B cell (primary cell): ENCODE results near the gene POLN. TPM values are rescaled to one million over a fixed set of nuclear protein-coding genes. Genes with fewer than 3 reads are reported as not detected.

Experiments used
- ATAC-seq: fragments of 200-7000 bp; cut with Tn5 transposase; one replicate; pipeline ENCODE4 v1.10.0; 2021; ENCODE audit warnings: low read depth, mild to moderate bottlenecking, moderate number of reproducible peaks, moderate library complexity
- CTCF ChIA-PET: fragments of 350-600 bp; sonication (Branson Sonifier 250); formaldehyde crosslinking; loops from one replicate; lab custom pipeline; 2021; ENCODE audit warnings: antibody characterized with exemption, inconsistent platforms; lab: Charles Lee
- POLR2A ChIA-PET: fragments of 350-600 bp; sonication (Branson Sonifier 250); formaldehyde crosslinking; loops from one replicate; lab custom pipeline; 2021; ENCODE audit warnings: antibody characterized with exemption; lab: Charles Lee
- DNase-seq: peaks from one replicate; pipeline ENCODE4 v3.0.0; 2013
- H2AFZ ChIP-seq: 2 replicates; pipeline ENCODE4 v1.6.1; 2012; ENCODE audit warnings: mild to moderate bottlenecking, low read depth, low read length; ENCODE audit not compliant: insufficient read depth, poor library complexity, severe bottlenecking
- H3K27ac ChIP-seq, 2 donors: 1 replicate in 1 of 2; 2 replicates in 1 of 2; pipeline ENCODE4 v1.5.1; 2012 to 2013; ENCODE audit warnings: low read length in 2 of 2, mild to moderate bottlenecking in 2 of 2, moderate library complexity in 1 of 2
- H3K27me3 ChIP-seq, 4 experiments: fragments of 200-600 bp in 1 of 4; sonication (generic) in 1 of 4; replicated peaks in 1 of 4; 1 replicate in 2 of 4; 2 replicates in 2 of 4; pipeline versions ENCODE4 v1.6.1 to v1.7.0; 2013 to 2016; ENCODE audit warnings: low read length in 3 of 4, mild to moderate bottlenecking in 2 of 4, mixed read lengths in 1 of 4, moderate library complexity in 1 of 4; ENCODE audit not compliant: insufficient read depth in 4 of 4, control insufficient read depth in 3 of 4; ENCODE audit errors: control extremely low read depth in 1 of 4
- H3K36me3 ChIP-seq, 2 experiments: replicated peaks in 1 of 2; 1 replicate in 1 of 2; 2 replicates in 1 of 2; pipeline versions ENCODE4 v1.6.1 to v1.7.1; 2013; ENCODE audit warnings: low read length in 1 of 2; ENCODE audit not compliant: insufficient read depth in 2 of 2, control insufficient read depth in 1 of 2; ENCODE audit errors: control extremely low read depth in 1 of 2, extremely low read depth in 1 of 2
- H3K4me1 ChIP-seq, 2 donors: fragments of 200-600 bp in 1 of 2; sonication (generic) in 1 of 2; 1 replicate in 1 of 2; 2 replicates in 1 of 2; pipeline versions ENCODE4 v1.5.1 to v1.6.1; 2013 to 2017; ENCODE audit warnings: low read length in 2 of 2; ENCODE audit not compliant: control insufficient read depth in 2 of 2, insufficient read depth in 2 of 2
- H3K4me2 ChIP-seq: replicated peaks from 2 replicates; pipeline ENCODE3; 2012; ENCODE audit warnings: mild to moderate bottlenecking, low read depth, low read length; ENCODE audit not compliant: poor library complexity, severe bottlenecking
- H3K4me3 ChIP-seq, 5 experiments: fragments of 200-600 bp in 1 of 5; sonication (generic) in 1 of 5; 1 replicate in 3 of 5; 2 replicates in 2 of 5; pipeline versions ENCODE4 v1.5.1 to v1.7.0; 2011 to 2016; ENCODE audit warnings: low read length in 4 of 5, mild to moderate bottlenecking in 4 of 5, low read depth in 2 of 5, control low read depth in 1 of 5, moderate library complexity in 1 of 5; ENCODE audit not compliant: insufficient read depth in 1 of 5; ENCODE audit errors: control extremely low read depth in 1 of 5, extremely low read depth in 1 of 5
- H3K79me2 ChIP-seq: fragments of 200-600 bp; sonication (generic); one replicate; pipeline ENCODE4 v1.6.0; 2016; ENCODE audit warnings: low read length; ENCODE audit not compliant: control insufficient read depth, insufficient read depth
- H3K9ac ChIP-seq: fragments of 200-600 bp; sonication (generic); 2 replicates; pipeline ENCODE4 v1.6.1; 2017; ENCODE audit warnings: mild to moderate bottlenecking, low read length, moderate library complexity
- H3K9me3 ChIP-seq, 3 donors: one replicate each; pipeline versions ENCODE4 v1.6.1 to v1.7.1; 2013; ENCODE audit warnings: low read length in 2 of 3; ENCODE audit not compliant: control insufficient read depth in 2 of 3, insufficient read depth in 1 of 3; ENCODE audit errors: control extremely low read depth in 1 of 3
- H4K20me1 ChIP-seq: 2 replicates; pipeline ENCODE4 v1.6.0; 2012; ENCODE audit warnings: mild to moderate bottlenecking, low read length; ENCODE audit not compliant: insufficient read depth, control insufficient read depth, poor library complexity, severe bottlenecking
- H3K27ac Mint-ChIP-seq: one replicate; pipeline ENCODE4 v1.8.0; 2021; ENCODE audit warnings: mixed read lengths
- H3K27me3 Mint-ChIP-seq: one replicate; pipeline ENCODE4 v1.8.0; 2021; ENCODE audit warnings: mixed read lengths
- H3K4me1 Mint-ChIP-seq: one replicate; pipeline ENCODE4 v1.8.0; 2021; ENCODE audit warnings: mixed read lengths
- H3K4me3 Mint-ChIP-seq: one replicate; pipeline ENCODE4 v1.8.0; 2021; ENCODE audit warnings: mixed read lengths
- H3K9me3 Mint-ChIP-seq: one replicate; pipeline ENCODE4 v1.8.0; 2022; ENCODE audit warnings: mixed read lengths; ENCODE audit not compliant: insufficient read depth
- CTCF ChIP-seq: fragments of 200-600 bp; IDR thresholded peaks from one replicate; pipeline ENCODE4 v1.8.0; 2022; ENCODE audit warnings: antibody characterized with exemption, mild to moderate bottlenecking
- EZH2 ChIP-seq: IDR thresholded peaks from 2 replicates; pipeline ENCODE4 v1.6.1; 2012; ENCODE audit warnings: borderline replicate concordance, low read depth, mild to moderate bottlenecking, moderate library complexity, low read length; ENCODE audit not compliant: insufficient read depth, poor library complexity, severe bottlenecking
- WGBS: methylation state at CpG from one replicate; pipeline ENCODE4 v1.1.5; 2013; ENCODE audit warnings: missing lambda C conversion rate; ENCODE audit not compliant: insufficient coverage; 5-methylcytosine and 5-hydroxymethylcytosine counted together
- intact Hi-C: fragments of 100-400 bp; cut with micrococcal nuclease; formaldehyde crosslinking; loops from one replicate; pipeline ENCODE4 v1.10.0; 2022
- polyA plus RNA-seq: library from polyadenylated mRNA; depleted of rRNA; stranded (reverse); fragments of >200 nt; gene quantifications from 2 replicates; pipeline ENCODE4 v1.2.3, GENCODE V29; 2012
- total RNA-seq, 2 donors: library from RNA; stranded (reverse); fragments of 120-200 nt in 1 of 2; gene quantifications; 1 replicate in 1 of 2; 2 replicates in 1 of 2; pipeline versions ENCODE4 v1.2.3 to v1.2.4, GENCODE V29; 2013 to 2022

Gene POLN
- total and polyA plus RNA-seq, 2 donors (not counting 1 experiment from before 2014, with no cell fraction given), result 0.73 to 1.5 TPM

GRCh38 chr4:2273221-2273620 is 31.3 kb upstream of the POLN start:
- Mint-ChIP-seq H3K9me3 (no peaks in the 10 kb centered on the region), H3K4me1 (no peaks in the 10 kb centered on the region), H3K27ac (no peak overlapping the region), H3K4me3 (no peak overlapping the region), H3K27me3 (no peaks in the 10 kb centered on the region)
- Histone ChIP-seq H3K79me2 (no peaks in the 10 kb centered on the region), H3K4me2 (no peak overlapping the region), H3K27me3 (no peaks in the 10 kb centered on the region), H4K20me1 (no peaks in the 10 kb centered on the region), H3K36me3 (no peaks in the 10 kb centered on the region), H2AFZ (no peak overlapping the region), H3K4me3 (no peak overlapping the region), H3K4me1 (no peaks in the 10 kb centered on the region), H3K27ac (no peak overlapping the region), H3K9ac (no peak overlapping the region), H3K9me3 (no peaks in the 10 kb centered on the region)
- ChIA-PET POLR2A (no interaction called here), CTCF (no interaction called here)
- ATAC-seq (no peak), DNase-seq (no peak)
- no peak for TF ChIP-seq CTCF
- no peak for TF ChIP-seq EZH2
- intact Hi-C loops, result no loop called here
- WGBS, result 86% methylated on average over 15 of the region's 15 CpGs

- DNase-seq (no peak), ATAC-seq (no peak)
- no peaks in the 10 kb centered on the region for H3K79me2 ChIP-seq
- H3K27ac Mint-ChIP-seq, result no peak overlapping the region
- H3K27ac ChIP-seq, result no peak overlapping the region
- H3K4me3 Mint-ChIP-seq, result no peak overlapping the region
- no peak overlapping the region for H2AFZ ChIP-seq
- H3K9ac ChIP-seq, result no peak overlapping the region
- H4K20me1 ChIP-seq, result no peaks in the 10 kb centered on the region
- H3K4me1 ChIP-seq, result no peaks in the 10 kb centered on the region
- no peaks in the 10 kb centered on the region for H3K9me3 ChIP-seq
- intact Hi-C loops, result no loop called here
- no peak overlapping the region for H3K4me2 ChIP-seq
- TF ChIP-seq CTCF, result no peak
- no peak for TF ChIP-seq EZH2
- CTCF ChIA-PET, result no interaction called here
- POLR2A ChIA-PET, result no interaction called here
- no peaks in the 10 kb centered on the region for H3K27me3 Mint-ChIP-seq
- WGBS, result 86% methylated on average over 6 of the region's 6 CpGs
- no peaks in the 10 kb centered on the region for H3K4me1 Mint-ChIP-seq
- no peaks in the 10 kb centered on the region for H3K9me3 Mint-ChIP-seq
- H3K27me3 ChIP-seq, result no peaks in the 10 kb centered on the region
- no peak overlapping the region for H3K4me3 ChIP-seq
- no peaks in the 10 kb centered on the region for H3K36me3 ChIP-seq
These were observed 30.9 kb upstream of the POLN start for GRCh38 chr4:2272828-2273120.
